HG03520 (cell line): Measurements from ENCODE around the gene GSAP.
A peak's percentile ranks its signal among the peaks of the same experiment; 100 is the strongest.

Source experiments
- ATAC-seq: cut with Tn5 transposase; IDR thresholded peaks from one replicate; pipeline ENCODE4 v1.9.1; 2021; ENCODE audit warnings: mild to moderate bottlenecking, moderate library complexity; ENCODE audit not compliant: unreplicated experiment

The GSAP gene

GRCh38 chr7:77441046-77441445 lies 24.9 kb upstream of the GSAP start:
- no peak for ATAC-seq

GRCh38 chr7:77439572-77439971 lies 23.4 kb upstream of the GSAP start:
- no peak for ATAC-seq

DNA sequence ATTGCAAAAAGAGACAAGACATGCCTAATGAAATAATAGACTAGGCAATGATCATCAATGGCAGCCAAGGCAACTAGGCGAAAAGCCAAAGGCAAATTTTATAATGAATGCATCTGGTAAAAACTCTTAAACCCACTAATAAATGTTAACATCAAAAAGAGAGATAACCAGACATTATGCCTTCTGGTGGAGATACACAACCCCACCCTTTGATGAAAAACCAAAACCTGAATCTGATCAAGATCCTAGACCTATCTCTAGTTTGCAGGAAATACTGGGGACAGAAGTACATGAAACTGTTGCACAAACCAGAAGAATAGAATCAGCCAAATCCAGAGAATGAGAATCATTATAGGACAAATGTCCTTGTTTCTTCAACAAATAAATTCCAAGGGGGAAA lies 22.0 kb upstream of the GSAP start:
- ATAC-seq, result no peak

DNA sequence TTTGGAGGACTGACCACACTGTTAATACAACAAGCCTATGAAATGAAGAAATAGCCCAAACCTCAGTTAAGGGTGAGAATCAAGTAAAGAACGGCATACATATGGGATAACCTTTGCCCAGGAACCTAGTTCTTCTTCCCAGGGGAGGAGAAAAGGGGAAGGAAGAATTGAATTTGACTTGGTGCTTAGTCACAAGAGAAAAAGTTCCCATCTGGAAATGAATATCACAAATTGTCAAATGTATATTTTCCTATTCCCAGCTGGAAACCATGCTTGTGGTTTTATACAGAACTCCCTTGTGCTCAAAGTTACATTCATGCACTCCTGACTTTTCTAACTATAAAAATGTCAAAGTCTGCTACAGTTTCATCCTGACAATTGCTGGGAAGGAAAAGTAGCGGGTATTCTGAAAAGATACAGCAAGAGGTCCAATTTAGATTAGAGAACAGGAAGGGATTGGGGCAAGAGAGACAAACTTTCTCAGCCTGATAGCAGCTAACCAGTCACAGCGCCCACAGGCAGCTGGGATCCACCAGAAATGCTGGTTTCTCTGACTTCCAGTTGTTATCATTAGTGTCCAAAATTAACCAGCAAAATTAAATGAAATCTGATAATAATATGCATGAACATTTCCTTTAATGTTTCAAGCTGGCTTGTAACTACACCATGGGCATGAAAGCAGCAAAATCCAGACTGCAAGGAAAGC lies 18.6 kb upstream of the GSAP start:
- no peak for ATAC-seq

DNA sequence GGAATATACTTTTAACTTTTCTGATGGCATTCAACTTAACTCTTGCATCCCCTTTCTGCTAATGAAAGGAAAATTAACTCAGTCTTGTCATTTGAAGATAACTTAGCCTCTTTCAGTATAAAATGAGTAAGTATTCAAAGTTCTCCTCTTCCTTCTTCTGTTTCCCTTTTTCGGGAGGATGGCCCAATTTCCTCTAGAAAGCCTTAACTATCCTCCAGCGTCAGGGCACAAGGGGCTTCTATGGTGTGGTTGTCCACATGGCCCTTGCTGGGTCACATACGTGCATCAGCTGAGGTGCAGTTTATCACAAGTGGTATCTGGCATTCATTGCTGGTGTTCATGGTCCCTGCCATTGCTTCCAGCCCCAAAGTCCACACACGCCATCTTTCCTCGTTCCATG lies 17.8 kb upstream of the GSAP start:
- no peak for ATAC-seq

GRCh38 chr7:77430927-77431326 lies 14.8 kb upstream of the GSAP start:
- ATAC-seq, result no peak

DNA sequence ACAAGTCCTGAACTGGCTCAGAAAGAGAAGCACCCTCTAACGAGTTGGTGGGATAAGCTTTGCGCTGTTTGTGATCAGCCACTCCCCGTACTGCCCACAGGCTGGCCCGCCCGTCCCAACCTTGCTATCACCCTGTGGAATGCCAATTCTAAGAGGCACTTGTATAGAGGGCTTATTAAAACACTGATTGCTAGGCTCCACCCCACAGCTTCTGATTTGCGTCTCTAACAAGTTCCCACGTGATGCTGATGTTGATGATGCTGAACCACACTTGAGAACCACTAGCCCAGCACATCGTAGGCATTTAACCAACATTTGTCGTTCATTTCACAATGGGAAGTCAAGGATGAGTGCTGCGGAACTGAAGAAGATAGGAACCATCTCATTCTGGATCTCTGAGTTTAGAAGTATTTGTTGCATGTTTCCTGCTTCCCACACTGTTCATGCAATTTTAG lies 12.7 kb upstream of the GSAP start:
- no peak for ATAC-seq

DNA sequence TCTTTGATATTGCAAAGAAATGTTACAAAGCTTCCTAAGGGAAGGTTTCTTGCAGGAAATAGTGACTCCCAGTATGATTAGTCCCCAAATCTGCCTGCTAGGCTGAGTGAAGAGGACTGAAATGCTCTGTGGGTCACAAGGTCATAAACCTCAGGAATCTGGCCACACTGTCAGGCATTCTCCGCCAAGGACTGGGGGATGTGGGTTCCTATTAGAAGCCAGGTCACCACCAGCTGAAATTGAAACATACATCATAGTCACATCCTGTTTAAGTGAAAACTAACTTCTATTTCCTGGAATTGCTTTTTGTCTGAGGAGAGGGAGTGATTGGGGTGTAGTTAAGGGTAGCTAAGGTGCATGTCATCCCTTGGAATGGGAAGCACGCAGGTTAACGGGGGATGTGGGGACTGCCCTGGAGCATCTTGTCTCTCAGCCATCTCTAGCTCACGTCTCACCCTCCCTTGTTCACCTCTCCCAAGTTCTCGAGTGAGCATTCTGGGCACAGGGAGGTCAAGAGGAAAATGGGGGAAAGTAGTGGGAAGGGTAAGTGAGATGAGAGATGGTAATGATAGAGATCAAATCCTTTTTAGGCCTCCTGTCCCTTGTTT lies 12.0 kb upstream of the GSAP start:
- no peak for ATAC-seq

DNA sequence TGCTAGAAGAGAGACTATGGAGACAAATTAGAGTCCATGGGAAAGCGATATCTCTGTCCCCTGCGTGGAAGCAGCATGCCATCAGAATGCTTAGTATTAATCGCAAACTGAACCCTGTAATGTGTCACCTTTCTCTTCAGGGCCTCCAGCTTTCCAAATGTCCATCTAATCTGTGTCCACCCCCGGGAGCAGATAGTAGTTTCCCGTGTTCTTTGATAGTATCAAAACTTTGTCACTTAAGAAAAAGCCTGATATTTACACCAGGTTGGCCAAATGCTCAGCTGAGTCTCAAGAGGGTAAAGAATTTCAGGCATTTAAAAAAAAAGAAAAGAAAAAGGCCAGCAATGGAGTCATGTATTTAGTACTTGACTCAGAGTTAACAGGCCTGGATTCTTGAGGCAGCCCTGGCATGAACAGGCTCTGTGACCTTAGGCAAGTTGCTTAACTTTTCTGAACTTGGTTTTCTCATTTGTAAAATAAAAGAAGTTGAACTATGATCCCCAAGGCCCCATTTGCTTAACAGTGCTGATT lies 10.4 kb upstream of the GSAP start:
- no peak for ATAC-seq

DNA sequence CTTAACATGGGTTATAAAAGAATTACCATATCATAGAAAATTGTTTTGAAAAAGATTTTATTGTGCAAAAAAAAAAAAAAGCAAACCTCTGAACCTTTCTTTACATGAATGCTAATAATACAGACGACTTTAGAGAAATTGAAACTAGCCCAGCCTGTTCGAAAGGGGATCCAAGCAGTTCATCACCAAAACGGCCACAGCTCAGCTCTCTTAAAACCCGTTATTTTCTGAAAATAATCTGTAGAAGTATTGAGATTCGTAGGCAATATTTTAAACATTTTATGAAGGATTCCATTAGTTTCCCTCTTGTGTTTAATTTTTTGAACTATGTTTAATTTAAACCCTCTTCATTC lies 9.9 kb upstream of the GSAP start:
- ATAC-seq, result no peak

- no peak for ATAC-seq
Measured at GRCh38 chr7:77425101-77426051, 9.2 kb upstream of the GSAP start.

DNA sequence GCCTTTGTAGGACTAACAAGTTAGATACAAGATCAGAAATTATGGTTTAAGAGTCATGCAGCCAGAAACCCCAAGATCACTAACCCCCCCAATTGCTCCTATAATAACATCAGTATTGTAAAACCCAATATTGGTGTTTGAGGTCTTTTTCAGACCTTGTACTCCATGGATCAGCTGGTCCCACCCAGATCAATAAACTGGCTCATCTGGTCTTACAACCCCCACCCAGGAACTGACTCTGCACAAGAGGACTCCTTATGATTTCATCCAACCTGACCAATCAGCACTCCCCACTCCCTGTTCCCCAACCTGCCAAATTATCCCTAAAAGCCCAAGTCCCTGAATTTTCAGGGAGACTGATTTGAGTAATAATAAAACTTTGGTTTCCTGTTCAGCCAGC lies 6.4 kb upstream of the GSAP start:
- no peak for ATAC-seq

DNA sequence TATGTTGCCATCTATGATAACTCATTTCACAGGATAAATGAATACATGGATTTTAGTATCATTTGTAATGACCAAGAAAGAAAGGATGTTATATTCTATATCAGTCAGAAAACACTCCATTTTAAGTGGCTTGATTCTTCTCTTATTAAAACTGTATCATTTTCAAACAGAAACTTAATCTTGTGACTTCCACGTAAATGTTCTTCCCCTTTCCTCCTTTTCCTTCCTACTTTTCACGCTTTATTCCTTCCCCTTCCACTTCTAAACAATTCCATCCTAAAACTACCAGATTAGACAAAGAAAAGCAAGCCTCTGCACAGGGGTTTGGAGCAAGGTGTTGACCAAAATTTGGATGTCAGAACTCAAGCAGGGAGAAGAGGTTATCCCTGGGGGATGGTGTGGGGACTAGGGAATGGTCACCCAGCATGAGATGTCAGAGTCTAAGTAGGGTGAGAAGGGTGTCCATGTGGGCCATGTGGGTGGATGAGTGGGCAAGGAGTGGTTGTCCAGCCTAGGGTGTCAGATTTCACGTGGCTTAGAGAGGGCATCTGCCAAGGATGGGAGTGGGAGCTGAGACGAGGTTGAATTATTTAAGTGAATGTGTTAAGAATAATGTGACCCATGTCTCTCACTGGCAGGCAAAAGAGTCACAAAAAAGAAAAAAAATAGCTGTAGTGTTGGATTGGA lies 5.0 kb upstream of the GSAP start:
- ATAC-seq, result no peak

DNA sequence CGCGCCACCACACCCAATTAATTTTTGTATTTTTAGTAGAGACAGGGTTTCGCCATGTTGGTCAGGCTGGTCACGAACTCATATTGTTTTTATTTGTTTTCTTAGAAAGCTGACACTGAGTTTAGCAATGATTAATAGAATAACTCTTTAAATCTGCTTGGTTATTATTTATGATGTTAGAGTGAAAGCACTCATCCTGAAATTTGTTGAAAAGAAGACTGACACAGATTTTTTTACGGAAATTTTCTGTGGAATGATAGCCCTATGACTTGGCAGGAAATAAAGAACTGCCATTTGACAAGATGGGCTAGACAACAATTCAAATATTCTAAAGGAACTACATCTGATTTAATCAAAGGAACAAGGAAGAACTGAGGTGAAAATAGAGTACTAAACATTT lies 4.3 kb upstream of the GSAP start:
- no peak for ATAC-seq

GRCh38 chr7:77419102-77419501 lies 3.0 kb upstream of the GSAP start:
- no peak for ATAC-seq

DNA sequence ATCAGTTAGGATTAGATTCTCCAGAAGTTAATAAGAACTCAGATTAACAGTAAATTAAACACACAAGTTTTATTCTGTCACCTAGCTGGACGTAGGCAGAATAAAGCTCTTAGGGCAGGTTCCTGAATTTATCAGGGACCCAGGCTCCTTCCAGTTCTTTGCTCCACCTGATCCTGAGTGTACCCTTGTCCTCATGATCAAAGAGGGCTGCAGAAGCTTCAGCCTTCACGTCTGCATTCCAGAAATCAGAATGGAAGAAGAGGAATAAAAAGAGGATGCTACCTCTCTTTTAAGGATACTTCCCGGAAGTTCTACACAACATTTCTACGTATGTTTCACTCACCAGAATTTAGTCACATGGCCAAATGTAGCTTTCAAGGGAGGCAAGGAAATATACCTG lies 1.7 kb upstream of the GSAP start:
- ATAC-seq, result no peak

- no peak for ATAC-seq
Measured at GRCh38 chr7:77416621-77417371, 647 bp upstream of the GSAP start.

GRCh38 chr7:77415476-77415822 lies 700 bp downstream of the GSAP start:
- peak; percentile 43 for ATAC-seq

DNA sequence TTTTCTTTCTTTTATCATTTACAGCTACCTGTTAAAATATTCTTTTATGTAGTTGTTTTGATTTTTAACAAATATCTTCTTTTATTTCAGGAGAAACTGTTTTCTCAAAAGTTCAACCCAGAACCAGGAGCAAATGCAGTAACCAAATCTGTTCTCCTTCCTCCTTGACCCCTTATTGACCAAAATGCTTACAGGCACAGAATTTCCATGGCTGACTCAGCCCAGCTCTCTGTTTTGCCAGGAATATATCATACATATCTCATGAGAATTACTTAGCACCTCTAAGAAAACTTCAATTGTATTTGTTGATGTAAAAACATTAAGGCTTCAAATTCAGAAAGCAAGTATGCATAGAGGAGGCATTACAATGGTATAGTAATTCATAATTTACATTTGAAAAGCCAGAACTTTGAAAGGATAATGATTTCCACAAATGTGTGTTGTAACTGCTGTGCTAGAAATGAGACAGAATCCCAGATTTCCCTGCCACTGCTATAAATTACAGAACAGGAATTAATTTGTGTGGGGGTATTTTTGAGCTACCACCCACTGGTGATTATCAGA lies 2.2 kb downstream of the GSAP start:
- ATAC-seq, result no peak

GRCh38 chr7:77413128-77413527 lies 3.0 kb downstream of the GSAP start:
- ATAC-seq, result no peak
